GM10847 (cell line): Measurements from ENCODE around the gene MAGI2.

Experiments used
- POLR2A ChIP-seq: IDR thresholded peaks from 2 replicates; pipeline ENCODE4 v1.6.1; 2011; ENCODE audit not compliant: insufficient read length; ENCODE audit errors: extremely low read depth

The MAGI2 gene

DNA sequence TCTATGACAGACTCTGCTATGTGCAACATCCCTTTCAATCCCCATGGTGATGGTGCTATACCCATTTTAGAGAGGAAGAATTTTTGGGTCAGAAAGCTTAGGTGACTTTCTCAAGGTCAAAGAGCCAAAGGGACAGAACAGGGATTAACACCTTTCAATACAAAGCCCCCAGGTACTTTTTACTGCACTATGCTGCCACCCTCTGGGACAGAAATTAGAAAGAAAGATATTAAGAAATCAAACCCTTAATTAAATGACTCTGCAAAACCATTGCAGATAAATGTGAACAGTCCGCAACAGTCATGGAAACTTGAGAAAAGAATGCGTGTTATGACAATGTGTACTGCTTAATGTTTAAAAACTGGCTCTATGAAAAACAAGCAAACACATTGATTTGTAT is 673.7 kb downstream of the MAGI2 start:
- TF ChIP-seq POLR2A = no peak

- TF ChIP-seq POLR2A = no peak
Observed at GRCh38 chr7:78777829-78778228, 675.6 kb downstream of the MAGI2 start.

- no peak for TF ChIP-seq POLR2A
Observed at GRCh38 chr7:78770422-78771410, 682.8 kb downstream of the MAGI2 start.

DNA sequence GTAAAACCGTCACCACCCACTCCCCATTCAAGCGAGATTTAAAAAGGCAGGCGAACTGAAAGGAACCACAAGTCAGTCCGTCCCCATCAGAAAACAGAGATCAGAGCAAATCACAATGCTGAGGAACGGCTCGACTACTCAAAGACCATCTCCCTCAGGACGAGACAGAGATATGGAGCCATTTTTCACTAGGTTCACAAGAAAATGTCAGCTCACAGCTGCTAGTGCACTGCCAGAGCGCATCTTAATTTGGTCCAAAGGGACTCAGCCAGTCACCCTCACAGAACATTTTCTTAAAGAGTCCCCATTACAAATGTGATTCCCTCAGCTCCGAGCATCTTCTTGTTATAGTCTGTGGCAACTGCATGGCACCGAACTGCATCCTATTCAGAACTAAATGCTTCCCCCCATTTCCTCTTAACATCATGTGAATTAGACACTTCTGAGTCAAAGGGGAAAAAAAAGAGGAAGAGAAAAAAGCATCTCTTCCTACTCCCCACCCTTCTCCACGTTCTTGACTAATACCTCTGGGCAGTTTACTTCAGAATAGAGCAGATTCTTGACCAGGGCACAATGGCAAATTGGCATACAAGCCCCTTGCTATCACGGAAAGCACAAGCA is 683.9 kb downstream of the MAGI2 start:
- no peak for TF ChIP-seq POLR2A

DNA sequence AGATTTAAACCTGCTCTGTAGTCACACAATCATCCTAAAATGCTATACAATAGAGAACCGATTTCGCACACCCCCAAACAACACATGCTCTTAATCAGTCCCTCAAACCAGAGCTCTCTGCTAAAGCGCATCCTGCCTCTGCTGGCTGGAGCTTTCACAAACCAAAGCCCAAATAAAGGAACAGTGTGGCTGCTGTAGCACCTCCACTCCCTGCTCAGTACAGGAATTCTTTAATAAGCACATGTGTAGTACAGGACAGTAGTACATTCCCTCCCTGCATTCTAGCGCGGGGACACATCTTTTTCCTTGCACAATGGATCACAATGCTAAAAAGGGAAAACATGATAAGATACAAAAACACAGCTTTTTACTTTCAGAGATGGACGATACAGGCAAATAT is 684.6 kb downstream of the MAGI2 start:
- TF ChIP-seq POLR2A = no peak

DNA sequence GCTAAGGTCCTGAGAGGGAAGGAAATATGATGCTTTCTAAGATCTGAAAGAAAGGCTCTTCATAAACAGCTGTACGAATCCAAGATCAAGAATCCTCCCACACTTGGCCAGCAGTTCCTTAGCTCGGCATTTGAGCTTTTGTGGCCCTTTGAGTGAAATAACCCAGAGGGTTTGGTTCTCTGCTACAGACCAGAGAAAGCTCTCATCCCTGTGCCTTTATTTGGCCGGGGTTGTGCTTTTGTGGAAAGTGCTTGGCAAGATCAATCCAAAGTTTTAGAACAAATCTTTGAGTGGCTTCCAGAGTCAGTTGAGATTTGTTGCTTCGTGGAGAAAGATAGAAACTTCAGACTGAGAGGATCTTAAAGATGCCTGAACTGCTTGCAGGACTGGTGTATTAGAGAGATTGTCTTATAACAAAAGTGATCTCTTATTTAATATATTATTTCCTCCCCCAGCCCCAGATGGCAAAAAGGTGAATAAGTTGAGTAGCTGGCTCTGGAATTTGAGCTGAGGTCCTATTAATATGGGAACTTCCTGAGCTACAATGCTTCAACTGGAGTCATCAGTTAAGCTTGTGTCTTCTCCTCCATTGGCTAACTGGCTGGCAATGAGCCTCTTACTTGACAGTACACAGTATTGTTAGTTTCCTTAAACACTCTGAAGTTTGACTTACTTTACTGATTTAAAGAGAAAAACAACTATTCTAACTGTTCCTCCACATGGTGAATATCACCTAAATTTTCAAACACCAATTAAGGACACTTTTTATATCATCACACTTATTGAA is 687.3 kb downstream of the MAGI2 start:
- TF ChIP-seq POLR2A = no peak

DNA sequence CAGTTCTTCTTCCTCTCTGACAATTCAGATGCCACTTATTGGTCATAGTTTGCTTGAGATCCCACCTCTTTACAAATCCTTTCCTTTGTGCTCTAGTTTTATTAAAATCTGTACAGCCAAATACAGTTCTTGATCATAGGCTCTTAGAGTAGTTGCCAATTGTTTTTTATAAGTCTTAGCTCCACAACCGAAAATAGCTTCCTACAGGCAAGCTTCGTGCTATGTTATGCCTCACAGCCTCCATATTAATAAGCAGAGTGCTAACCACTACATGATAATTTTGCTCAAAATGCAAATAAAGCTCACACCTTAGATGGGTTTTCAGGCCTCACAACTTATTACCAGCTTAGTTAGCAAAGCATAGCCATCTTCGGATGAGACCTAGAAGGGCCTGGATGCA is 688.9 kb downstream of the MAGI2 start:
- no peak for TF ChIP-seq POLR2A

DNA sequence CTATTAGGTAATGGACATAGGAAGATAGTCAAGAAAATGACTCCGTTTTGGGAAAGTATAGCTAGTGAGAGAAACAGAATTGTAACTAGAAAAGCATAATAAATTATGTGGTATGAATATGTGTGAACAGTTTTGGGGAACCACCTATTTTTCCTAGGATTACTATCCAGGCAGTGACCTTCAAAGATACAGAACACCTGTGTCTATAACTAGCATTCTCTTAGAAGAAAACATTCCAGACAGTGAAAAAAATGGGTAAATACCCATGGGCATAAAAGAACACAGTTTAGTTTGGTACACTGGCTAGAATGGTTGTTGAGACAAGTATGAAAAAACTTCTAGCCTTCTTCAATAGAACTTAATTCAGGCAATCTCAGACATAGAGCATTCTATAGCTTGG is 690.8 kb downstream of the MAGI2 start:
- no peak for TF ChIP-seq POLR2A

GRCh38 chr7:78760620-78761355 is 692.7 kb downstream of the MAGI2 start:
- no peak for TF ChIP-seq POLR2A

- TF ChIP-seq POLR2A = no peak
Observed at GRCh38 chr7:78752554-78752953, 700.9 kb downstream of the MAGI2 start.

GRCh38 chr7:78751253-78751652 is 702.2 kb downstream of the MAGI2 start:
- no peak for TF ChIP-seq POLR2A

DNA sequence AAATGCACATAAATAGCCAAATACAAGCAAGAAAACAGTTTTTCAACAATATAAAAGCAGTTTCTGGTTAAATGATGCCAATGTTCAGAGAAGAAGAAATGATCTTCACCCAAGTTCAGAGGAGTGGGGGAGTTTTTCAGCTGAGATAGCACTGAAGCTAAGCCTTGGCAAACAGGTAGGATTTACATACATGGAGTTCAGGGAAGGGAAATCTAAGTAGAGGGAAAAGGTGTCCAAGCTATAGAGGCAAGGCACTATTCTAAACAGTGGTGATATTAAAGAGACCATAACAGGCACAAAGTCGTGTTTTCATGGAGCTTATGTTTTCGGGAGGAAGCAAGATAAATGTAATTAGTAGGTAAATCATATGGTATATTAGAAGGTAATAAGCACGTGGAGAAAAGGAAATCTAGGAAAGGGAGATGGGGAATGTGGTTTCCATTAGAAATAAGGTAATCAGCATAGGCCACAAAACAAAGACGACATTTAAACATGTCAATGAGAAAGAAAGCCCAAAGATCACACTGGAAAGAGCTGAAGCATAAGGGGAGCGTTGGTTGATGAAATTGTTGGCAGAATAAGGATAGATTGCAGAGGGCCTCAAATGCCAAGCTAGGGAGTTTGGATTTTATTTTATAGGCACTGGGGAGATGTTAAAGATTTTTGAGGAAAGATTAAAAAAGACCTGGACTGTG is 704.3 kb downstream of the MAGI2 start:
- TF ChIP-seq POLR2A = no peak

DNA sequence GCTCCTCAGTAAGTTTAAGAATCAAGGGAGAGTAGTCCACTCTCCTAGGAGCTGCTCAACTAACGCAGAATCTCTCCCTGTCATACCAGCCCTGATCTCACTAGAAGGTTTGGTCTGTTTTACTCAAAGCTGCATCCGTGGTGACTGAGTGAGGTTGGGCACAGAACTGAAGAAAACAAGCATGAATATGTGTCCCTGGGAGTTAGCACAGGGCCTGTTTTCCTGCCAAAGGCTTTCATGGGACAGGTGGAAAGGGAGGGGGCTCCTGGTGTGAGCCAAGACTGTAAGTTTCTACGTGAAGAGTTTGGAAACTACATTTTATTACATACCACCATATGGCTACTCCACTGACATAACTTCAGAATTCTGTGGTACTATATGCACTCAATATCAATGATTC is 705.9 kb downstream of the MAGI2 start:
- TF ChIP-seq POLR2A = no peak

DNA sequence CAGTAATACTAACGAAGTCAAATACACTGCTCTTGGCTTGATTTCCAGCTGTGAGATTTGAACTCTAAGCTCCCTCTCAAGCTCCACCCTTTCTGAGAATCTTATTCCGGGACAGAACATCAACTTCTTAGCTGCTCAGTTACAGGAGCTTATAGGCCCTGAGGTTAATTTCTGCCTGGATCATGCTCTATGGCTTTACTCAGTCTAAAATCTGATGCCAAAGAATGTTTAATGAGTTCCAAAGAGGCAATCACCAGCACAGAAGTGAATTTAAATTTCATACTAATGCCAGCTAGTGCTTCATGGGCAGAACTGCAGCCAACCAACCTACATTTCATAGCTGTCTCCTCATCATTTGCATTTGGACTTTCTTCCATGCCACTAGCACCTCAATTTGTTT is 707.2 kb downstream of the MAGI2 start:
- no peak for TF ChIP-seq POLR2A
